Fibroblast of lung (primary cell): ENCODE data around the gene JAK1.

Source experiments
- CTCF ChIP-seq, 2 donors: IDR thresholded peaks in 1 of 2; conservative IDR thresholded peaks in 1 of 2; 1 replicate in 1 of 2; 2 replicates in 1 of 2; pipeline ENCODE4 v1.5.1; 2011 to 2012; ENCODE audit warnings: low read length in 2 of 2, control low read depth in 1 of 2, inconsistent platforms in 1 of 2, low read depth in 1 of 2, mild to moderate bottlenecking in 1 of 2
- EZH2 ChIP-seq: IDR thresholded peaks from 2 replicates; pipeline ENCODE4 v1.5.1; 2012; ENCODE audit warnings: low read length, control low read depth, mild to moderate bottlenecking; ENCODE audit errors: missing control alignments

- TF ChIP-seq CTCF (conservative IDR thresholded peaks at IDR 0.05 in 1 of 2, IDR thresholded peaks at IDR 0.05 in 1 of 2; ENCODE audit: low read depth in 1 of 2, low read length in 2 of 2) (no peak), EZH2 (no peak)
Measured at GRCh38 chr1:64942675-64943074, 23.7 kb downstream of the JAK1 start.
